GM19324 (cell line): ENCODE results near the gene CNGA4.
"Not testable (repeated sequence)": the region's sequence is repeated elsewhere in the genome, so short reads cannot be mapped to it uniquely, and the experiment has no call there.

Experiments used
- ATAC-seq: cut with Tn5 transposase; IDR thresholded peaks from one replicate; pipeline ENCODE4 v1.9.1; 2021; ENCODE audit warnings: mild to moderate bottlenecking, moderate library complexity; ENCODE audit not compliant: unreplicated experiment, low FRiP score

Gene CNGA4

GRCh38 chr11:6224421-6224820 lies 14.5 kb upstream of the CNGA4 start:
- ATAC-seq = no peak

- no peak for ATAC-seq
Observed at GRCh38 chr11:6225024-6225423, 13.9 kb upstream of the CNGA4 start.

GRCh38 chr11:6225896-6226295 lies 13.0 kb upstream of the CNGA4 start:
- no peak for ATAC-seq

- ATAC-seq = no peak
Observed at GRCh38 chr11:6228520-6228919, 10.4 kb upstream of the CNGA4 start.

- ATAC-seq = no peak
Observed at GRCh38 chr11:6229911-6230310, 9.0 kb upstream of the CNGA4 start.

GRCh38 chr11:6232899-6233298 lies 6.0 kb upstream of the CNGA4 start:
- ATAC-seq = no peak

GRCh38 chr11:6233984-6234386 lies 4.9 kb upstream of the CNGA4 start:
- ATAC-seq = no peak

- ATAC-seq = peak; percentile 98
Observed at GRCh38 chr11:6234387-6235107, 4.3 kb upstream of the CNGA4 start, which contains the start of gene FHIP1B. FHIP1B (minus strand) TSS chr11:6234636; CDS start chr11:6224516, 10,120 bp downstream.

- ATAC-seq = no peak
Observed at GRCh38 chr11:6237266-6237665, 1.6 kb upstream of the CNGA4 start.

- ATAC-seq = no peak
Observed at GRCh38 chr11:6237761-6238302, 1.1 kb upstream of the CNGA4 start.

- no peak for ATAC-seq
Observed at GRCh38 chr11:6240139-6240538, 1.2 kb downstream of the CNGA4 start.

GRCh38 chr11:6240781-6241180 lies 1.9 kb downstream of the CNGA4 start:
- no peak for ATAC-seq

GRCh38 chr11:6241316-6241715 lies 2.4 kb downstream of the CNGA4 start:
- no peak for ATAC-seq

- no peak for ATAC-seq
Observed at GRCh38 chr11:6245536-6245935, 6.6 kb downstream of the CNGA4 start.

GRCh38 chr11:6248248-6248647 lies 9.4 kb downstream of the CNGA4 start:
- no peak for ATAC-seq

GRCh38 chr11:6248897-6249296 lies 10.0 kb downstream of the CNGA4 start:
- ATAC-seq = not testable (repeated sequence)

- no peak for ATAC-seq
Observed at GRCh38 chr11:6249770-6250555, 11.1 kb downstream of the CNGA4 start.

- no peak for ATAC-seq
Observed at GRCh38 chr11:6251120-6251733, 12.3 kb downstream of the CNGA4 start.

- ATAC-seq = no peak
Observed at GRCh38 chr11:6251990-6252473, 13.1 kb downstream of the CNGA4 start.

- ATAC-seq = no peak
Observed at GRCh38 chr11:6253197-6253596, 14.3 kb downstream of the CNGA4 start.

- ATAC-seq = no peak
Observed at GRCh38 chr11:6258141-6258540, 19.3 kb downstream of the CNGA4 start.
